T-helper 2 cell treated with Interferon-gamma antibody and Interleukin-4, amounts not matched to agents 5 μg/mL and 100 μg/mL, for 36 hours (primary cell): ENCODE data around the gene TAF9B.
"Not testable (repeated sequence)": the region's sequence is repeated elsewhere in the genome, so short reads cannot be mapped to it uniquely, and the experiment has no call there.

Experiments
- DNase-seq: peaks from one replicate; pipeline ENCODE4 v3.0.0; 2021; ENCODE audit warnings: low spot score
- H3K27ac Mint-ChIP-seq: one replicate; pipeline ENCODE4 v1.8.0; 2021; ENCODE audit warnings: mild to moderate bottlenecking, mixed read lengths
- H3K27me3 Mint-ChIP-seq: one replicate; pipeline ENCODE4 v1.8.0; 2021; ENCODE audit warnings: low read depth, mixed read lengths
- H3K36me3 Mint-ChIP-seq: one replicate; pipeline ENCODE4 v1.8.0; 2021; ENCODE audit warnings: low read depth, mixed read lengths
- H3K4me1 Mint-ChIP-seq: one replicate; pipeline ENCODE4 v1.8.0; 2021; ENCODE audit warnings: low read depth, mixed read lengths
- H3K4me3 Mint-ChIP-seq: one replicate; pipeline ENCODE4 v1.8.0; 2022; ENCODE audit warnings: mild to moderate bottlenecking, moderate library complexity, mixed read lengths
- H3K9me3 Mint-ChIP-seq: one replicate; pipeline ENCODE4 v1.8.0; 2021; ENCODE audit warnings: mixed read lengths

Gene TAF9B

GRCh38 chrX:78104447-78105176 lies 34.8 kb downstream of the TAF9B start:
- no peaks in the 10 kb centered on the region for H3K27me3 Mint-ChIP-seq
- peaks cover 40% of the 10 kb centered on the region for H3K4me1 Mint-ChIP-seq
- peak overlapping the region; percentile 98 for H3K4me3 Mint-ChIP-seq
- H3K9me3 Mint-ChIP-seq, result peaks cover 9% of the 10 kb centered on the region
- DNase-seq, result no peak
- peak overlapping the region; percentile 92 for H3K27ac Mint-ChIP-seq
- H3K36me3 Mint-ChIP-seq, result peaks cover 49% of the 10 kb centered on the region

GRCh38 chrX:78103623-78104446 lies 35.6 kb downstream of the TAF9B start, which contains the start of gene PGK1:
Gene PGK1 (plus strand): TSS chrX:78104248. CDS start chrX:78104341, 93 bp downstream.
- peak; percentile 93 for DNase-seq
- H3K4me1 Mint-ChIP-seq, result peaks cover 33% of the 10 kb centered on the region

GRCh38 chrX:78103001-78103622 lies 36.3 kb downstream of the TAF9B start:
- DNase-seq, result no peak
- H3K27ac Mint-ChIP-seq, result peak overlapping the region; percentile 92
- peaks cover 27% of the 10 kb centered on the region for H3K4me1 Mint-ChIP-seq
- peaks cover 9% of the 10 kb centered on the region for H3K9me3 Mint-ChIP-seq
- H3K4me3 Mint-ChIP-seq, result peak overlapping the region; percentile 98
- no peaks in the 10 kb centered on the region for H3K27me3 Mint-ChIP-seq
- peaks cover 38% of the 10 kb centered on the region for H3K36me3 Mint-ChIP-seq

More at GRCh38 chrX:78103623-78104446, 35.6 kb downstream of the TAF9B start, which contains the start of gene PGK1:
- H3K4me3 Mint-ChIP-seq, result peak within 1 kb of the TSS; percentile 98
- peaks cover 9% of the 10 kb centered on the region for H3K9me3 Mint-ChIP-seq
- H3K27ac Mint-ChIP-seq, result peak within 1 kb of the TSS; percentile 92
- H3K36me3 Mint-ChIP-seq, result peaks cover 43% of the 10 kb centered on the region
- H3K27me3 Mint-ChIP-seq, result no peaks in the 10 kb centered on the region

GRCh38 chrX:78102091-78102490 lies 37.4 kb downstream of the TAF9B start:
- peak overlapping the region; percentile 72 for H3K27ac Mint-ChIP-seq
- DNase-seq, result no peak
- H3K27me3 Mint-ChIP-seq, result no peaks in the 10 kb centered on the region
- peaks cover 9% of the 10 kb centered on the region for H3K9me3 Mint-ChIP-seq
- H3K4me1 Mint-ChIP-seq, result peaks cover 21% of the 10 kb centered on the region
- H3K36me3 Mint-ChIP-seq, result peaks cover 28% of the 10 kb centered on the region
- peak overlapping the region; percentile 98 for H3K4me3 Mint-ChIP-seq

- H3K27me3 Mint-ChIP-seq, result no peaks in the 10 kb centered on the region
- H3K4me1 Mint-ChIP-seq, result peaks cover 10% of the 10 kb centered on the region
- no peak overlapping the region for H3K4me3 Mint-ChIP-seq
- no peak overlapping the region for H3K27ac Mint-ChIP-seq
- peaks cover 5% of the 10 kb centered on the region for H3K36me3 Mint-ChIP-seq
- no peak for DNase-seq
- H3K9me3 Mint-ChIP-seq, result peaks cover 9% of the 10 kb centered on the region
These were observed 41.3 kb downstream of the TAF9B start for GRCh38 chrX:78098108-78098507.

- no peak overlapping the region for H3K4me3 Mint-ChIP-seq
- no peaks in the 10 kb centered on the region for H3K9me3 Mint-ChIP-seq
These were observed 47.2 kb downstream of the TAF9B start for GRCh38 chrX:78092296-78092695.

GRCh38 chrX:78081413-78081812 lies 58.0 kb downstream of the TAF9B start:
- not testable (repeated sequence) for H3K36me3 Mint-ChIP-seq, H3K4me3 Mint-ChIP-seq, H3K9me3 Mint-ChIP-seq, H3K4me1 Mint-ChIP-seq, H3K27me3 Mint-ChIP-seq, H3K27ac Mint-ChIP-seq, DNase-seq

More at GRCh38 chrX:78092296-78092695, 47.2 kb downstream of the TAF9B start:
- peaks cover 9% of the 10 kb centered on the region for H3K27me3 Mint-ChIP-seq
- H3K4me1 Mint-ChIP-seq, result peaks cover 5% of the 10 kb centered on the region
- DNase-seq, result no peak
- no peak overlapping the region for H3K27ac Mint-ChIP-seq
- H3K36me3 Mint-ChIP-seq, result no peaks in the 10 kb centered on the region
